ENCODE results near the gene OAF. TPM values are rescaled to one million over a fixed set of nuclear protein-coding genes. Genes with fewer than 3 reads are reported as not detected.

Gene OAF
- total and polyA plus RNA-seq, 8 donors = 21.6 to 88.3 (median 45.6) TPM

- no peaks in the 10 kb centered on the region for H3K36me3 ChIP-seq
- no peak overlapping the region for H3K4me3 ChIP-seq
- no peak for FAIRE-seq
- 85 to 87% methylated on average over 5 of the region's 5 CpGs for WGBS, 2 donors
- no peaks in the 10 kb centered on the region for H3K9me3 ChIP-seq
- H3K27me3 ChIP-seq = no peaks in the 10 kb centered on the region
- H3K4me1 ChIP-seq = no peaks in the 10 kb centered on the region
- ATAC-seq = no peak
- TF ChIP-seq CTCF (IDR thresholded peaks at IDR 0.05) = no peak
- H3K27ac ChIP-seq = no peak overlapping the region
- intact Hi-C loops (cut with DNase I) = no loop called here
- no peak for DNase-seq
Observed at GRCh38 chr11:120279502-120279901, 68.7 kb downstream of the OAF start.

Other genes starting within 250 kb of the OAF start
- gene TRIM29, start 72.9 kb upstream of the OAF start, total RNA-seq = 1 to 10 TPM in 1 of 6 donors, under 1 TPM in 5; 0.38 to 1.4 (median 0.61) TPM
- 1 to 10 TPM in 1 of 2 donors, under 1 TPM in 1; 0.42 to 1.7 TPM for gene TRIM29, start 72.9 kb upstream of the OAF start, polyA plus RNA-seq
- gene POU2F3, start 29.1 kb downstream of the OAF start, total RNA-seq = 1 to 10 TPM in 1 of 6 donors, under 1 TPM in 5; 0.12 to 2.6 (median 0.23) TPM
- under 1 TPM; 0.27 to 0.54 TPM for gene POU2F3, start 29.1 kb downstream of the OAF start, polyA plus RNA-seq
- 1 to 10 TPM; 1.7 to 5.7 (median 2.6) TPM for gene TLCD5, start 114.3 kb downstream of the OAF start, total RNA-seq
- 1 to 10 TPM; 1.5 to 3.4 TPM for gene TLCD5, start 114.3 kb downstream of the OAF start, polyA plus RNA-seq
- gene ARHGEF12, start 125.4 kb downstream of the OAF start, total RNA-seq = 10 to 100 TPM; 36.7 to 74.7 (median 41.7) TPM
- gene ARHGEF12, start 125.4 kb downstream of the OAF start, polyA plus RNA-seq = 10 to 100 TPM; 13.8 to 18.6 TPM